GM12875 (cell line): ENCODE measurements around the gene F7.

Experiments
- H3K4me3 ChIP-seq: one replicate; pipeline ENCODE4 v1.5.1; 2011; ENCODE audit warnings: low read depth, low read length, control low read depth
- TF ChIP-seq, protein P1 (sequence below): IDR thresholded peaks from 2 replicates; pipeline ENCODE4 v1.5.1; 2011; ENCODE audit warnings: low read depth, mild to moderate bottlenecking, control low read depth, inconsistent platforms, low read length, moderate library complexity, borderline replicate concordance; ENCODE audit not compliant: insufficient read depth

Gene F7

DNA sequence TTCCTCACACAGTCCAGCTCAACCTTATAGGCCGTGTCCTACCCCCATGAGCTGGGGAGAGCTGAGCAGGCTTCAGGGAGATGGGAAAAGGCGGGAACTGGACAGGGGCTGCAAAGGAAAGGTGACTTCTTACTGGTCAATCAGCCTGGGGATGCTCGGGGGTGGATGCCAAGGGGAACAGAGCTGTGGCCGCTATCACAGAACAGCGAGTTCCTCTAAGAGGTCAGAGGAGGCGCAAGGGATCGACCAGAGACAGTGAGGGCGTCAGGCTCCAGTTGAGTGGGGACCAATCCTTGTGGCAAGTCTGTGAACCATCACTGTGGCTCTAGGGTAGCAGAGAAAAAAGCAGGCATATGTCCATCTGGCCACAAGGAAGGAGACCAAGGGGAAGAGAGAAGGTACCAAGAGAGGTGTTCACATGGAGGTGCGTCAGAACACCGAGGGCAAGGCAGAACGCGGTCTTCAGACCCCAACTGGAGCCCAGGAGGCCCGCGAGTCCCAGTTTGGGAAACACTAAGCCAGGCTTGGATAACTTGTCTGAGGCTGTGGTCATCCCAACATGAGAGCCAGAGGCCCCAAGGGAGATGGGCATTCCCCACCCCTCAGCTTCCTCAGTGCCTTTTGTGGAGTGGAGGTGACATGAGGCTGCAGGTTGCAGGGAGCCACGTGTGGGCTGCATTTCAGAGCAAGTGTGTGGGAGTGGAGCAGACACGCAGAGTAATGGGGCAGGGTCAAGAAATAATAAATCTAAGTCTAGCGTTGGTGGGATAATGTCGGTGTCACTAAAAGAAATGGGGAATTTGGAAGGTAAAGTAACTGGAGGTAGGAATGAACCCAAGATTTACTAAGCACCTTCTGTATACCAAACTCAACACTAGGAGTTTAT lies 20.9 kb downstream of the F7 start:
- TF ChIP-seq, protein P1, sequence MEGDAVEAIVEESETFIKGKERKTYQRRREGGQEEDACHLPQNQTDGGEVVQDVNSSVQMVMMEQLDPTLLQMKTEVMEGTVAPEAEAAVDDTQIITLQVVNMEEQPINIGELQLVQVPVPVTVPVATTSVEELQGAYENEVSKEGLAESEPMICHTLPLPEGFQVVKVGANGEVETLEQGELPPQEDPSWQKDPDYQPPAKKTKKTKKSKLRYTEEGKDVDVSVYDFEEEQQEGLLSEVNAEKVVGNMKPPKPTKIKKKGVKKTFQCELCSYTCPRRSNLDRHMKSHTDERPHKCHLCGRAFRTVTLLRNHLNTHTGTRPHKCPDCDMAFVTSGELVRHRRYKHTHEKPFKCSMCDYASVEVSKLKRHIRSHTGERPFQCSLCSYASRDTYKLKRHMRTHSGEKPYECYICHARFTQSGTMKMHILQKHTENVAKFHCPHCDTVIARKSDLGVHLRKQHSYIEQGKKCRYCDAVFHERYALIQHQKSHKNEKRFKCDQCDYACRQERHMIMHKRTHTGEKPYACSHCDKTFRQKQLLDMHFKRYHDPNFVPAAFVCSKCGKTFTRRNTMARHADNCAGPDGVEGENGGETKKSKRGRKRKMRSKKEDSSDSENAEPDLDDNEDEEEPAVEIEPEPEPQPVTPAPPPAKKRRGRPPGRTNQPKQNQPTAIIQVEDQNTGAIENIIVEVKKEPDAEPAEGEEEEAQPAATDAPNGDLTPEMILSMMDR, result no peak
- no peak overlapping the region for H3K4me3 ChIP-seq

DNA sequence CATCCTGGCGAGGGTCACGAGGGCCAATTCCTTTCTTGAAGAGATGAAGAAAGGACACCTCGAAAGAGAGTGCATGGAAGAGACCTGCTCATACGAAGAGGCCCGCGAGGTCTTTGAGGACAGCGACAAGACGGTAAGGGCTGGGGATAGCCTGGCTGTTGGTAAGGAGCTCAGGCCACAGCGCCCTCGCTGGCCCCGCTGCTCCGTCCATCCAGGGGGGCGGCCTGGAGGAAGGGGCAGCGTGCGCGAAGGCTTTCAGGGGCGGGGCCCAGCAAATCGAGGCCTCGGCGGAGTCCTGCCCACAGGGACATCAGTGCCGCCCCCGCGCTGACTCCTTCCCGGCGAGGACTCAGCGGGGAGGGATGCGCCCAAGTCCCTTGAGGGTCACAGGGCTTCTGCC lies 23.9 kb downstream of the F7 start:
- TF ChIP-seq, protein P1, result no peak

DNA sequence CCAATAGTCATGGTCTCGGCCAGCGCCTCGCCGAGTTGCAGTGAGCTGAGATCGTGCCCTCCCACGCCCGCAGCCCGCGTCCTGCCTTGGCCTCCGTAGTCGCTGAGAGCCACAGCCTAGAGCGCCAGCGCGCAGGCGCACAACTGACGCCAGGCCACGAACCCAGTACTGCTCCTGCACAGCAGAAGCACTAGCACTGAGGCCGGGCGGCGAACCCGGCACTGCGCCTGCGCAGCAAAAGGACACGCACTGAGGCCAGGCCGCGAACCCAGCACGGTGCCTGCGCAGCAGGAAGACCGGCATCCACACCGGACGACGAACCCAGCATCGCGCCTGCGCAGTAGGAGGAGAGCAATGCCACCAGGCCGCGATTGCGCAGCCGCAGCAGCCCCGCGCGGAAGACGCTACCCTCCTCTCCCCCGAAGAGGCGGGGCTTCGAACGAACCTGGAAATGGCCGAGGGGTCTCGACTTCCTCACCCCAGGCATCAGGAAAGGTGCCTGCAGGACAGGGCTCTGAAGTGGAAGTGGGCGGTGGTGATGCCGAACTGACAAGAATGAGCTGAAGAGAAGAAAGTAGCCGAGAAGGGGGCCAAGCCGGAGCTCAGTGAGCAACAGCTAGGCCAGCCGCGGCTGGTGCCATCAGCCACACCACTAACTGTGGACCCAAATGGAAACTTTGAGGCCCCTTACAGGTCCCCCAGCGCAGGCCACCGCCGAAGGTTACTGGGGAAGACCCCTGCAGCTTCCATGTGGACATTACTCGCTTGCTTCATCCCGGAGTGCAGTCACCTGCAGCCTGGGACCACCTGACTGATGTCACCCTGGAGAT lies 24.5 kb downstream of the F7 start:
- TF ChIP-seq, protein P1, result no peak
- no peak overlapping the region for H3K4me3 ChIP-seq

More for the DNA sequence above, 23.9 kb downstream of the F7 start:
- H3K4me3 ChIP-seq, result no peak overlapping the region

DNA sequence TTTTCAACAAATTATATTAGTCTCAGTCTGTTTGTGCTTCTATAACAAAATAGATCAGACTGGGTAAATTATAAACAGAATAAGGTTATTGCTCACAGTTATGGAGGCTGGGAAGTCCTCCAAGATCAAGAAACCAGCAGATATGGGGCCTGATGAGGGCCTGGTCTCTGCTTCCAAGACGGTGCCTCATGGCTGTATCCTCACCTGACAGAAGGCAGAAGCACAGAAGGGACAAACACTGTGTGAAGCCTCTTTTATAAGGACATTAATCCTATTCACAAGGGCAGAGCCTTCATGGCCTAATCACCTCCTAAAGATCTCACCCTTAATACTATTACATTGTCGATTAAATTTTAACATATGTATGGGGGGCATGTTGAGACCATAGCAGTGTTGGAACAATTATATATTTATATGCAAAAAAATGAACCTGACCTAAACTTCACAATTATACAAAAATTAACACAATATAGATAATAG lies 29.7 kb downstream of the F7 start:
- no peak overlapping the region for H3K4me3 ChIP-seq
- TF ChIP-seq, protein P1, result no peak

DNA sequence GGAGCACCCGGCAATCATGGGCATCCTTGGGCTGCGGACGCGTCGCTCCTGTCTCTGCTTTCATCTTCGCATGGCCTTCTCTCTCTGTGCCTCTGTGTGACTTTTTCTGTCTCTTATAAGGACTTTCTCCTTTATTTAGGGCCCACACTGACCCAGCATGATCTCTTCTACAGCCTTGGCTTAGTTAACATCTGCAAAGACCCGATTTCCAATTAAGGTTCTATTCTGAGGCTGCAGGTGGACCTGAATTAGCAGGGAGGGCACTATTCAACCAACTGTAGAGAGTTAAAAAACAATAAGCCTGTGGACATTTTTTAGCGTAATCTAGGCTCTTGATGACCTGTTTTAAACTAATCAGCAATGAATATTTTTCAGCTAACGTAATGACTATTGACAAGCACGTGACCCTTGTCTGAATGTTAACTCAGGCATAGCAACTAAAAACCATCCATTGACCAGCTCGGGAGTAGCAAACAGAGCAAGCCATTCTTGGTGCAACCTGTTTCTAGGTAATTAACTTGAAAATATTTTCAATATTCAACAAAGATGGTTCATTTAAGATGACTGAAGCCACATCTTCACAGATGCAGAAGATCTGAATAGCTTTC lies 32.2 kb downstream of the F7 start:
- TF ChIP-seq, protein P1, result no peak
- no peak overlapping the region for H3K4me3 ChIP-seq

DNA sequence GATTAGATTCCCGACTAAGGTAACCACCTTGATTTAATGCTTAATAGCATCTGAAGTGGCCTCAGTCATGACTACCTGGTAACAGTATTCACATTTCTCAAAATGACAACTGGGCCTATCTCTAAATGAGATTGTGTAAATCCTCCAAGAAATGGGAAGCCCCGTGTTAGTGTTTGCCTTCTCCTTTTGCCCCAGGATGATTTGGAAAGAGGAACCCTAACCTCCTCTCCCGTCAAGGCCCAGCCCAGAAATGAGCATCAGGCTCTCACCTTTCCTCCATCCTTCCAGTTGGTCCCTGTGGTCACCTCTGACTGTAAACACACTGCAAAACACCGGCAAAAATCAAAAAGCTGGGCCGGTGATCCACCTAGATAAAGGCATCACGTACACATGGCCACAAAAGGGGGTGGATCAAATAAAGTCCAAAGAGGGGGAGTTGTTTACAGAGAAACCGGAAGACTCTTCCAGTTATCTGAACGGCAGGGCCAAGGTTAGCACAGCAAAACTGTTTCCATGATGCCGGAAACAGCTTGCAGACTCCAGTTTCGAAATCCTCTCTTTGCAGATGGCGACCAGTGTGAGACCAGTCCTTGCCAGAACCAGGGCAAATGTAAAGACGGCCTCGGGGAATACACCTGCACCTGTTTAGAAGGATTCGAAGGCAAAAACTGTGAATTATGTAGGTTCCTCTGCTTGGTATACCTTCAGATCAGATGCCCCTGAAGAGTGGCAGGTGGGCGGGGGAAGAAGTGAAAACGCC lies 33.4 kb downstream of the F7 start:
- TF ChIP-seq, protein P1, result no peak
- no peak overlapping the region for H3K4me3 ChIP-seq
